ENCODE results near the gene DTD1.

Gene DTD1

GRCh38 chr20:18587665-18588573 is at the start of gene DTD1:
Gene DTD1 (plus strand): TSS chr20:18588054. CDS start chr20:18588073, 19 bp downstream.
- H3K79me2 ChIP-seq (ENCODE audit: control insufficient read depth, low read length), result no peaks in the 10 kb centered on the region
- TF ChIP-seq EZH2phosphoT487 (IDR thresholded peaks at IDR 0.05; ENCODE audit: borderline replicate concordance, low read length), result no peak
- TF ChIP-seq CTCF (IDR thresholded peaks at IDR 0.05; ENCODE audit: low read depth, low read length, poor library complexity, severe bottlenecking), result peak; percentile 85
- peaks cover 25% of the 10 kb centered on the region for H3K4me1 ChIP-seq (ENCODE audit: control insufficient read depth, low read length)
- H3K9me2 ChIP-seq (replicated peaks; ENCODE audit: control insufficient read depth, low read length), result no peaks in the 10 kb centered on the region
- no peaks in the 10 kb centered on the region for H3K9me3 ChIP-seq (ENCODE audit: control insufficient read depth, insufficient read depth, low read length)
- H3K4me3 ChIP-seq (ENCODE audit: low read length), result peak within 1 kb of the TSS; percentile 78
- H3K27me3 ChIP-seq (ENCODE audit: control insufficient read depth, low read length), result peaks cover 3% of the 10 kb centered on the region; the same call in 1 of the 2 replicates
- no peak within 1 kb of the TSS for H3K27ac ChIP-seq (ENCODE audit: low read depth, low read length)
- H3K4me2 ChIP-seq (ENCODE audit: low read length), result peak within 1 kb of the TSS; percentile 79
- no peaks in the 10 kb centered on the region for H4K20me1 ChIP-seq (ENCODE audit: control insufficient read depth, insufficient read depth, low read depth, low read length)
- H3K36me3 ChIP-seq (ENCODE audit: control insufficient read depth, low read length), result no peaks in the 10 kb centered on the region
- peaks cover 17% of the 10 kb centered on the region for H3F3A ChIP-seq (ENCODE audit: control insufficient read depth, insufficient read depth)

- no peaks in the 10 kb centered on the region for H3K9me2 ChIP-seq (replicated peaks; ENCODE audit: control insufficient read depth, low read length)
- H3K36me3 ChIP-seq (ENCODE audit: control insufficient read depth, low read length), result peaks cover 51% of the 10 kb centered on the region
- TF ChIP-seq CTCF (IDR thresholded peaks at IDR 0.05; ENCODE audit: low read depth, low read length, poor library complexity, severe bottlenecking) (no peak), EZH2phosphoT487 (IDR thresholded peaks at IDR 0.05; ENCODE audit: borderline replicate concordance, low read length) (no peak)
- no peak overlapping the region for H3K4me2 ChIP-seq (ENCODE audit: low read length)
- no peaks in the 10 kb centered on the region for H3K79me2 ChIP-seq (ENCODE audit: control insufficient read depth, low read length)
- H3K4me1 ChIP-seq (ENCODE audit: control insufficient read depth, low read length), result no peaks in the 10 kb centered on the region
- H3F3A ChIP-seq (ENCODE audit: control insufficient read depth, insufficient read depth), result peaks cover 2% of the 10 kb centered on the region; the same call in 1 of the 2 replicates
- no peaks in the 10 kb centered on the region for H3K9me3 ChIP-seq (ENCODE audit: control insufficient read depth, insufficient read depth, low read length)
- H3K27me3 ChIP-seq (ENCODE audit: control insufficient read depth, low read length), result no peaks in the 10 kb centered on the region
- H3K27ac ChIP-seq (ENCODE audit: low read depth, low read length), result no peak overlapping the region
- no peaks in the 10 kb centered on the region for H4K20me1 ChIP-seq (ENCODE audit: control insufficient read depth, insufficient read depth, low read depth, low read length)
- no peak overlapping the region for H3K4me3 ChIP-seq (ENCODE audit: low read length)
Observed at GRCh38 chr20:18541741-18542140, 46.1 kb upstream of the DTD1 start.

- Histone ChIP-seq H3K36me3 (ENCODE audit: control insufficient read depth, low read length) (peaks cover 54% of the 10 kb centered on the region), H3K79me2 (ENCODE audit: control insufficient read depth, low read length) (no peaks in the 10 kb centered on the region), H3K9me2 (replicated peaks; ENCODE audit: control insufficient read depth, low read length) (no peaks in the 10 kb centered on the region), H3K4me3 (ENCODE audit: low read length) (no peak overlapping the region), H3K4me2 (ENCODE audit: low read length) (no peak overlapping the region), H3F3A (ENCODE audit: control insufficient read depth, insufficient read depth) (peaks cover 2% of the 10 kb centered on the region; the same call in 1 of the 2 replicates), H3K9me3 (ENCODE audit: control insufficient read depth, insufficient read depth, low read length) (no peaks in the 10 kb centered on the region), H3K27ac (ENCODE audit: low read depth, low read length) (no peak overlapping the region), H3K27me3 (ENCODE audit: control insufficient read depth, low read length) (no peaks in the 10 kb centered on the region), H4K20me1 (ENCODE audit: control insufficient read depth, insufficient read depth, low read depth, low read length) (no peaks in the 10 kb centered on the region), H3K4me1 (ENCODE audit: control insufficient read depth, low read length) (no peaks in the 10 kb centered on the region)
- TF ChIP-seq EZH2phosphoT487 (IDR thresholded peaks at IDR 0.05; ENCODE audit: borderline replicate concordance, low read length), result no peak
- TF ChIP-seq CTCF (IDR thresholded peaks at IDR 0.05; ENCODE audit: low read depth, low read length, poor library complexity, severe bottlenecking), result no peak
Observed at GRCh38 chr20:18543216-18543615, 44.6 kb upstream of the DTD1 start.

Data from DOHH2 (cell line).